Stimulated activated naive B cell treated with anti-CD40 and anti-IgM and Interleukin-4, amounts not matched to agents 10 μg/mL and 1 μg/mL and 100 μg/mL, for 72 hours (primary cell): Measurements from ENCODE around the gene REV1.

Experiments
- ATAC-seq, 2 donors: fragments of 150-1000 bp; cut with Tn5 transposase; replicated peaks; 2 replicates each; pipeline ENCODE4 v1.10.0; 2021; ENCODE audit warnings: moderate library complexity in 1 of 2
- DNase-seq: peaks from one replicate; pipeline ENCODE4 v3.0.0; 2021
- H3K27ac Mint-ChIP-seq: one replicate; pipeline ENCODE4 v1.8.0; 2022; ENCODE audit warnings: mild to moderate bottlenecking, mixed read lengths
- H3K27me3 Mint-ChIP-seq, 2 donors: one replicate each; pipeline ENCODE4 v1.8.0; 2022; ENCODE audit warnings: mixed read lengths in 2 of 2
- H3K36me3 Mint-ChIP-seq, 2 donors: one replicate each; pipeline ENCODE4 v1.8.0; 2022; ENCODE audit warnings: mixed read lengths in 2 of 2, mild to moderate bottlenecking in 1 of 2
- H3K4me1 Mint-ChIP-seq, 2 donors: one replicate each; pipeline ENCODE4 v1.8.0; 2022; ENCODE audit warnings: mixed read lengths in 2 of 2, mild to moderate bottlenecking in 1 of 2
- H3K4me3 Mint-ChIP-seq, 2 donors: one replicate each; pipeline ENCODE4 v1.8.0; 2022; ENCODE audit warnings: mild to moderate bottlenecking in 2 of 2, mixed read lengths in 2 of 2, moderate library complexity in 1 of 2
- H3K9me3 Mint-ChIP-seq, 2 donors: one replicate each; pipeline ENCODE4 v1.8.0; 2022; ENCODE audit warnings: mixed read lengths in 2 of 2, mild to moderate bottlenecking in 1 of 2

The REV1 gene

DNA sequence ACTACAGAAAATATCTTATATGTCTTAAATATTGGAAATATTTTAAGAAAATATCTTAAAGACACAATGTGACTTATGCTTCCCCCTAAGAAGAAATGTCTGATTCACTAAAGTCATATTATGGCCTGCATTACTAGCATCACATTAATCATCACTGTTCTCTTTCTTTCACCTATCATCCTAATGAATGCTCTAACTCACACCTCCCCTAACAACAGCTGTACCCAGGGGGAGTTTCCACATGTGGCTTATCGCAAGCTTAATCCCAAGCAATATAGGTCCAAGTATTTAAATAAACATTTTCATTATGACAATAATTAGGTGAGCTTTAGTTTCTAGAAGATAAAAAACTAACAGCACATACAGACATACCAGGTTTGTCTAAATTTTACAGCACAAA lies 39.6 kb downstream of the REV1 start:
- DNase-seq = no peak
- peaks cover 15 to 39% of the 10 kb centered on the region in 2 donors for H3K36me3 Mint-ChIP-seq
- no peak for ATAC-seq

GRCh38 chr2:99448556-99448955 lies 41.3 kb downstream of the REV1 start:
- Mint-ChIP-seq H3K9me3 (no peaks in the 10 kb centered on the region), H3K4me3 (no peak overlapping the region), H3K27ac (no peak overlapping the region), H3K27me3 (no peaks in the 10 kb centered on the region), H3K4me1 (peaks cover 4 to 6% of the 10 kb centered on the region in 2 donors), H3K36me3 (peaks cover 12 to 35% of the 10 kb centered on the region in 2 donors)
- DNase-seq (no peak), ATAC-seq (no peak)

More for the DNA sequence above, 39.6 kb downstream of the REV1 start:
- H3K27me3 Mint-ChIP-seq = no peaks in the 10 kb centered on the region
- H3K9me3 Mint-ChIP-seq = no peaks in the 10 kb centered on the region
- no peak overlapping the region for H3K27ac Mint-ChIP-seq
- H3K4me1 Mint-ChIP-seq = peaks cover 0 to 3% of the 10 kb centered on the region in 2 donors
- H3K4me3 Mint-ChIP-seq = no peak overlapping the region

DNA sequence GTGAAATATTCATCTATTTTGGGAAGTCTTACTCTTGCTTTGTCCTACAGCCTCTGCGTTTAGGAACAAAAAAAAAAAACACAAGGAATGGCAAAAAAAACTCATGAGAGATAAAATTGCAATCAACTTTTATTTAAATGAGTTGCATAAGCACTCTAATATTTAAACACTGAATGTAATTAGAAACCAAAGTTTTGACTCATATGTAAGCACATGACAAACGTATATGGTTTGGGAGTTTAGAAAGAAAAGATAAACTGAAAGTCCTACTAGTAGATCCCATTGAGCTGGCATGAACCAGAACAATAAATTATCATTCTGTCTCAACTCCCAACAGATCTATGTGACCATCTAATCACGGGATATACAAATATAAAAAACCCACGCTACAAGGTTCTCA lies 44.8 kb downstream of the REV1 start:
- peaks cover 11 to 31% of the 10 kb centered on the region in 2 donors for H3K36me3 Mint-ChIP-seq

DNA sequence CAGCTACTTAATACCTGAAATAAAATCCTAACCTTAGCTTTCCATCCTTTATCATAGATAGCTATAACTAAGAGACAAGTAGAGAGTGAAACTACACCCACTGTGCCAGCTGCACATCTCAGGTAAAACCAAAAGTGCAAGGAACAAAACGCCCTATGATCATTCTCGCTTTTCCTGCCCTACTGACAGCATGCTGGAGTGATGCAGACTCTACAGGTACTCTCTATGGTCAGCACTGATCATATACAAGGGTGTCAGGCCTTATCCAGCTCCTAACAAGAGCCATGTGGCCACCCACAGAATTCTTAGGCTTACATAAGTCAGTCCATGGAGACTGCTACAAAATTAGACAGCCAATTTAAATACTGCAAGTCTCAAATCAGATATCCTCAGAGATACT lies 45.6 kb downstream of the REV1 start:
- DNase-seq = no peak
- Mint-ChIP-seq H3K27me3 (no peaks in the 10 kb centered on the region), H3K4me3 (no peak overlapping the region), H3K4me1 (peaks cover 4 to 5% of the 10 kb centered on the region in 2 donors), H3K36me3 (peaks cover 11 to 31% of the 10 kb centered on the region in 2 donors), H3K27ac (no peak overlapping the region), H3K9me3 (no peaks in the 10 kb centered on the region)
- ATAC-seq = no peak

More for the DNA sequence above, 44.8 kb downstream of the REV1 start:
- H3K4me3 Mint-ChIP-seq = no peak overlapping the region
- DNase-seq (no peak), ATAC-seq (no peak)
- no peaks in the 10 kb centered on the region for H3K27me3 Mint-ChIP-seq
- H3K9me3 Mint-ChIP-seq = no peaks in the 10 kb centered on the region
- no peak overlapping the region for H3K27ac Mint-ChIP-seq
- peaks cover 4 to 5% of the 10 kb centered on the region in 2 donors for H3K4me1 Mint-ChIP-seq

GRCh38 chr2:99442837-99443236 lies 47.0 kb downstream of the REV1 start:
- Mint-ChIP-seq H3K27ac (no peak overlapping the region), H3K4me1 (peaks cover 4 to 5% of the 10 kb centered on the region in 2 donors), H3K36me3 (peaks cover 7 to 25% of the 10 kb centered on the region in 2 donors), H3K9me3 (no peaks in the 10 kb centered on the region), H3K27me3 (no peaks in the 10 kb centered on the region), H3K4me3 (no peak overlapping the region)
- no peak for DNase-seq
- ATAC-seq = no peak

DNA sequence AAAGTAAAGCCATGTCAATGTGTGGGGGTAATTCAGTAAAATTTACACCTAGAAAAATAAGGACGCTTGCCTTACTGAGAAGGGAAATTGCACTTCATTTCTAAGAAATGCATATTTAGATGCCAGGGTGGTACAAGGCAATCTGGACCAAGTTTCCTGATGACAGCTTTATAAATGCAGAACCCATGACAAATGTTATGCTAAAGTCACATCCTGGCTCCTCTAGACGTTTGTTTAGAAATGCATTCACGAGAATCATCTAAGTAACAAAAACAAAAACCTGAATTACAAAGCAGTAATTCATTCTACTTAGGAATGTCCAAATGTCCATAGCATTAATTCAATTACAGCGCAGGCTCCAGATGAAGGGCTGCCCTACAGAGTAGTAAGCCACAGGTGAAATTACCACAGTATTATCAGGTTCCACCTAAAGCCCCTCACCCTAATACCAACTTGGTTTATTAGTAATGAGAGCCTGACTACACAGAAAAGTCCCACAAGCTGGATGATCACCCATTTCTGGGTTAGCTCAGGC lies 49.8 kb downstream of the REV1 start:
- ATAC-seq (no peak), DNase-seq (no peak)
- Mint-ChIP-seq H3K4me1 (peaks cover 3 to 4% of the 10 kb centered on the region in 2 donors), H3K27ac (no peak overlapping the region), H3K36me3 (peaks cover 4 to 19% of the 10 kb centered on the region in 2 donors), H3K27me3 (no peaks in the 10 kb centered on the region), H3K4me3 (no peak overlapping the region), H3K9me3 (no peaks in the 10 kb centered on the region)

GRCh38 chr2:99436874-99437273 lies 52.9 kb downstream of the REV1 start:
- Mint-ChIP-seq H3K27me3 (no peaks in the 10 kb centered on the region), H3K4me1 (peaks cover 0 to 4% of the 10 kb centered on the region in 2 donors), H3K36me3 (peaks cover 4 to 20% of the 10 kb centered on the region in 2 donors), H3K9me3 (no peaks in the 10 kb centered on the region), H3K4me3 (no peak overlapping the region), H3K27ac (no peak overlapping the region)
- DNase-seq = no peak
- no peak for ATAC-seq

- no peak overlapping the region for H3K27ac Mint-ChIP-seq
- no peak for DNase-seq
- no peak overlapping the region for H3K4me3 Mint-ChIP-seq
- no peaks in the 10 kb centered on the region for H3K27me3 Mint-ChIP-seq
- H3K36me3 Mint-ChIP-seq = peaks cover 5 to 21% of the 10 kb centered on the region in 2 donors
- ATAC-seq = no peak
- H3K9me3 Mint-ChIP-seq = no peaks in the 10 kb centered on the region
- H3K4me1 Mint-ChIP-seq = peaks cover 9 to 13% of the 10 kb centered on the region in 2 donors
These were observed 56.5 kb downstream of the REV1 start for GRCh38 chr2:99433340-99433739.

- Mint-ChIP-seq H3K4me3 (no peak overlapping the region), H3K36me3 (peaks cover 5 to 27% of the 10 kb centered on the region in 2 donors), H3K27me3 (no peaks in the 10 kb centered on the region), H3K9me3 (no peaks in the 10 kb centered on the region), H3K27ac (no peak overlapping the region), H3K4me1 (peaks cover 9 to 13% of the 10 kb centered on the region in 2 donors)
- no peak for ATAC-seq
- DNase-seq = no peak
These were observed 58.1 kb downstream of the REV1 start for GRCh38 chr2:99431587-99432275.

DNA sequence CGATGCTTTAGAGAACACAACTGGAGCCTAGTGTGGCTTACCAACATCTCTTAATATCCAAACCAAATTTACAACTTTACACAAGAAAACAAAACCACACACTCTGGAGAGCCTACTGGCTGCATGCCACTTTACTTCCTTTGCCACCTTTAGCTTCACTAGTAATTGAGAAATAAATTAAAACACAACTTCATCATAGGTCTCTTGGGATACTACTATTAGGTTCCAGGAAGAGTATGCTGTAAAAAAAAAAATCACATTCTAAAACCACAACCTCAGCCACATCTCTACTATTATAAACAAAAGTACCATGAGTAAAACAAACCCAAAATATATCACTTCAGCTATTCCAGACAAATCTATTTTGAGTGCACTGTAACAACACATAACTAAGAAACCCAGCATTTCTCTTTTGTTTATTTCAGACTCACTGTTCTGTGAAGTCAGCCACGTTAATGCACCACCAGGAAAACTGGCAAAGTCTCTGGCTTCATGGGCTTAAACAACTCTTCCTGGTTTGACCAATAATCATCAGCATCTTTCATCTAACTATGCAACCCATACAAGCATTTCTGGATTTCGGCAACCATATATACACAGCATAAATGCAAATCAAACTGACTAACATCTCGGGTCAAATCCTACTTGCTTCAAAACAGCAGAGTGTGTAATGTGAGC lies 59.1 kb downstream of the REV1 start:
- no peak overlapping the region for H3K4me3 Mint-ChIP-seq
- ATAC-seq = peak in 1 of 2 donors; percentile 23
- DNase-seq = no peak
- H3K27me3 Mint-ChIP-seq = no peaks in the 10 kb centered on the region
- peaks cover 9 to 13% of the 10 kb centered on the region in 2 donors for H3K4me1 Mint-ChIP-seq
- no peak overlapping the region for H3K27ac Mint-ChIP-seq
- peaks cover 5 to 27% of the 10 kb centered on the region in 2 donors for H3K36me3 Mint-ChIP-seq
- H3K9me3 Mint-ChIP-seq = no peaks in the 10 kb centered on the region

GRCh38 chr2:99425022-99425421 lies 64.8 kb downstream of the REV1 start:
- H3K4me3 Mint-ChIP-seq = no peak overlapping the region
- peaks cover 15 to 34% of the 10 kb centered on the region in 2 donors for H3K36me3 Mint-ChIP-seq
- no peaks in the 10 kb centered on the region for H3K27me3 Mint-ChIP-seq
- ATAC-seq (no peak), DNase-seq (no peak)
- H3K9me3 Mint-ChIP-seq = no peaks in the 10 kb centered on the region
- peaks cover 8 to 9% of the 10 kb centered on the region in 2 donors for H3K4me1 Mint-ChIP-seq
- no peak overlapping the region for H3K27ac Mint-ChIP-seq

DNA sequence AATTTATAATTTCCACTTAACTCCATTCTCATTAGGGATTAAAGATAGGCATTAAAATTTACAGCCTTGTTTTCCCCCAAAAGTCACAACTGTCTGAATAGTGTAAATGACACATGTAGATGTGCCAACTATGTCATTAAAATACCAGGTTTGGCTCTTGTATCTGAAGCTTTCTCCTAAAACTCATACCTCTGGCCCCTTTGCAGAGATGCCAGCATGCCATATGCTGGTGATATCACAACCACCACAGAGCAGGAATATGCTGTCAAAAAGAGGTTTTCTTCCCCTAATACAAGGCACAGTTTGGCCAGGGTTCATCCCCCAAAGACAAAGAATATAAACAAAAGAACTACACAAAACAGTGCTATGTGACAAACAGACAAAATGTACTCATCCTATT lies 65.4 kb downstream of the REV1 start:
- ATAC-seq = no peak
- Mint-ChIP-seq H3K4me3 (no peak overlapping the region), H3K27me3 (no peaks in the 10 kb centered on the region), H3K36me3 (peaks cover 19 to 40% of the 10 kb centered on the region in 2 donors), H3K4me1 (peaks cover 8 to 9% of the 10 kb centered on the region in 2 donors), H3K27ac (peak overlapping the region; percentile 9), H3K9me3 (no peaks in the 10 kb centered on the region)
- no peak for DNase-seq

DNA sequence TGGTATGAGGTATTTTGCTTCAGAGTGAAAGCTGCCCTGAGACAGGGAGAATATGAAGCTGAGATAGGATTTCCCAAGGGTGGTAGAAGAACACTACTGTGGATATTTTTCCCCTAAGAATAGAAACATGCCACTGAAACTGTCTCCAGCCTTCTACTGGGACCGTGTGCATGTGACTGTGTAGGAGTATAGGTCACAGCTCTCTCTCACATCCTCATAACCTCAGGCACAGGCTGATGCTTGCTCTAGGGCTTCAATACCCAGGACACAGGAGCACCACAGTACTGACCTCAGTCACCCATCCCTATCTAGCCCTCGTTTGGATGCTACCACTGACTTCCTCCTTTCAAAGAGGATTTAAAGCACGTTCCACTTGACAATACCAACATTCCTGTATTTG lies 67.2 kb downstream of the REV1 start:
- Mint-ChIP-seq H3K27me3 (no peaks in the 10 kb centered on the region), H3K27ac (no peak overlapping the region), H3K4me1 (peaks cover 8 to 9% of the 10 kb centered on the region in 2 donors), H3K4me3 (peak overlapping the region in 1 of 2 donors; percentile 2), H3K36me3 (peaks cover 20 to 39% of the 10 kb centered on the region in 2 donors), H3K9me3 (no peaks in the 10 kb centered on the region)
- peak; percentile 100 for ATAC-seq
- DNase-seq = peak; percentile 8

DNA sequence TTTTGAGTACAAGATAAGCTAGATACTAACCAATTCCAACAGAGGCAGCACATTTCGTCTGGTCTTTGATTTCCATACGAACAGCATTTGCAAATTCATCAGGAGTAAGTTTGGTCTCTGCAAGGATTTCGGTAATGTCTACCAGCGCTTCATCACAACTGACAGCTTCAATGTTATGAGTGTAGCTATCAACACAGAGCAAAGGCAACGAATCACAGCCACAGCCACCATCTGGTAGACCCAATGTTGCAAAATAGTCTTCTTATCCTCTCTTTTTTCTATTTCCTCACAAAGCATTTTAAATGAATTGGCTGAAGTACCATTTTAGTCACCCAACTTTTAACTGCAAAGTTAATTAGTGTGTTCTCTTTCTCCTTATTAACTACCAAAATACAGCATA lies 68.3 kb downstream of the REV1 start:
- peaks cover 8 to 9% of the 10 kb centered on the region in 2 donors for H3K4me1 Mint-ChIP-seq

More for the DNA sequence above, 68.3 kb downstream of the REV1 start:
- no peak for DNase-seq
- Mint-ChIP-seq H3K36me3 (peaks cover 26 to 37% of the 10 kb centered on the region in 2 donors), H3K27me3 (no peaks in the 10 kb centered on the region), H3K9me3 (no peaks in the 10 kb centered on the region), H3K27ac (no peak overlapping the region), H3K4me3 (no peak overlapping the region)
- no peak for ATAC-seq
